Thyroid gland (tissue), 4 donors: ENCODE results near the gene CRISPLD2. TPM values are rescaled to one million over a fixed set of nuclear protein-coding genes. Genes with fewer than 3 reads are reported as not detected.

Source experiments
- DNase-seq, 2 donors: peaks; one replicate each; pipeline ENCODE4 v3.0.0-alpha.2; 2019
- H3K27ac ChIP-seq, 3 donors: fragments of 200-600 bp; sonication (generic); 1 replicate in 2 of 3; 2 replicates in 1 of 3; pipeline ENCODE4 v1.5.1; 2016 to 2019; ENCODE audit warnings: mild to moderate bottlenecking in 1 of 3, moderate library complexity in 1 of 3
- H3K27me3 ChIP-seq: fragments of 200-600 bp; sonication (generic); one replicate; pipeline ENCODE4 v1.5.1; 2019
- H3K36me3 ChIP-seq, 2 donors: fragments of 200-600 bp; sonication (generic); one replicate each; pipeline ENCODE4 v1.5.1; 2016 to 2019
- H3K4me1 ChIP-seq, 2 donors: fragments of 200-600 bp; sonication (generic); one replicate each; pipeline ENCODE4 v1.5.1; 2017 to 2019
- H3K4me3 ChIP-seq, 3 donors: fragments of 200-600 bp; sonication (generic); replicated peaks in 1 of 3; 1 replicate in 2 of 3; 2 replicates in 1 of 3; pipeline ENCODE4 v1.5.1; 2016; ENCODE audit warnings: mild to moderate bottlenecking in 1 of 3
- H3K9me3 ChIP-seq: fragments of 200-600 bp; sonication (generic); one replicate; pipeline ENCODE4 v1.5.1; 2017
- POLR2A ChIP-seq, 2 donors: fragments of 450-650 bp; IDR thresholded peaks; one replicate each; pipeline ENCODE4 v1.6.1; 2017; ENCODE audit warnings: antibody characterized with exemption in 2 of 2, mild to moderate bottlenecking in 2 of 2, moderate library complexity in 1 of 2
- WGBS, 2 donors: methylation state at CpG; one replicate each; pipeline ENCODE4 v1.1.5; 2017; 5-methylcytosine and 5-hydroxymethylcytosine counted together
- intact Hi-C: fragments of 100-400 bp; cut with DNase I; formaldehyde crosslinking; loops from one replicate; pipeline ENCODE4 v1.15.1; 2023
- total RNA-seq, 4 donors: library from RNA; depleted of rRNA; stranded (reverse); fragments of >200 nt; gene quantifications; one replicate each; pipeline ENCODE4 v1.2.3, GENCODE V29; 2016
- TF ChIP-seq, protein P1 (sequence below), 6 experiments: fragments of 200-600 bp in 3 of 6; fragments of 450-650 bp in 3 of 6; sonication (generic) in 3 of 6; IDR thresholded peaks; one replicate each; pipeline ENCODE4 v1.5.1; 2016 to 2019; ENCODE audit warnings: antibody characterized with exemption in 6 of 6, mild to moderate bottlenecking in 2 of 6, inconsistent platforms in 1 of 6, moderate library complexity in 1 of 6

Gene CRISPLD2
- total RNA-seq, 4 donors from 2014 or later = 48.0 to 261 (median 108) TPM

DNA sequence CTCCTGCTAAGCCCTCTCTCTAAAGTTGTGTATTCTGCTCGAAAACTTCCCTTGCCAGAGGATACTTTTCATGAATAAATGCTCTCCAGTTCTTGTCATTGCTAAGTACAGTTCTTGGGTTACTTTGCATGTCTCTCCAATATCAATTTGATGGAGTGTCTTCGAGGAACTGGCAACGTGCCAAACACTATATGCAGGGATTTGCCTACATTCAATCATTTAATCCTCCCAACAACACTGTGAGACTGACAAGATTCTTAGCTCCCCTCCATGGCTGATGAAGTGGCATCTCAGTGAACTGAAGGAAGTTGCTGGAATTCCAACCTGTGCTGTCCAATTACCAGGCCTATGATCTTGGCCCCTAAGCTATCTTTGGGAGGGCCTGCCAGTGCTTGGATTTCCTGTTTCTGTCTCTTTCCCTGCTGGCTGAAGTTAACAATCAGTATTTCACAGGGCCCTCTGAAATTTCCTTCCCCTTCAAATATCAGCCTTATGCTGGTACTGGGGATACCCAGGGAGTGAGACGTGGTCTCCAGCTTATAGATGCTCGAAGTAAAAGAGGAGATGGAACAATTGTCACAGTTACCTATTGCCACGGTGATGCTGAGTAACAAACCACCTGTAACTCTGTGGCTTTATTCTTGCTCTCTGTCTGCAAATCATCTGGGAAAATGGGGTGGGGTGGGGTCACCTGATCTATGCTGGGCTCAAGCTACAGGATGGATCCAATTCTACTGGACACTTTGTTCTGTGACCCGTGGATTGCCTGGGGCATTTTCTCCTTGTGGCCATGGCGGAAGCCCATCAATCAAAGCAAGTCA is 19.4 kb upstream of the CRISPLD2 start:
- no peak overlapping the region for H3K4me3 ChIP-seq
- no peaks in the 10 kb centered on the region for H3K4me1 ChIP-seq
- no peak for DNase-seq
- H3K36me3 ChIP-seq = no peaks in the 10 kb centered on the region
- no peaks in the 10 kb centered on the region for H3K27me3 ChIP-seq
- WGBS, 2 donors = 69 to 70% methylated on average over 8 of the region's 8 CpGs
- no peak overlapping the region for H3K27ac ChIP-seq
- TF ChIP-seq POLR2A (IDR thresholded peaks at IDR 0.05) = no peak
- TF ChIP-seq, protein P1, sequence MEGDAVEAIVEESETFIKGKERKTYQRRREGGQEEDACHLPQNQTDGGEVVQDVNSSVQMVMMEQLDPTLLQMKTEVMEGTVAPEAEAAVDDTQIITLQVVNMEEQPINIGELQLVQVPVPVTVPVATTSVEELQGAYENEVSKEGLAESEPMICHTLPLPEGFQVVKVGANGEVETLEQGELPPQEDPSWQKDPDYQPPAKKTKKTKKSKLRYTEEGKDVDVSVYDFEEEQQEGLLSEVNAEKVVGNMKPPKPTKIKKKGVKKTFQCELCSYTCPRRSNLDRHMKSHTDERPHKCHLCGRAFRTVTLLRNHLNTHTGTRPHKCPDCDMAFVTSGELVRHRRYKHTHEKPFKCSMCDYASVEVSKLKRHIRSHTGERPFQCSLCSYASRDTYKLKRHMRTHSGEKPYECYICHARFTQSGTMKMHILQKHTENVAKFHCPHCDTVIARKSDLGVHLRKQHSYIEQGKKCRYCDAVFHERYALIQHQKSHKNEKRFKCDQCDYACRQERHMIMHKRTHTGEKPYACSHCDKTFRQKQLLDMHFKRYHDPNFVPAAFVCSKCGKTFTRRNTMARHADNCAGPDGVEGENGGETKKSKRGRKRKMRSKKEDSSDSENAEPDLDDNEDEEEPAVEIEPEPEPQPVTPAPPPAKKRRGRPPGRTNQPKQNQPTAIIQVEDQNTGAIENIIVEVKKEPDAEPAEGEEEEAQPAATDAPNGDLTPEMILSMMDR (IDR thresholded peaks at IDR 0.05) = no peak
- intact Hi-C loops = no loop called here
- no peaks in the 10 kb centered on the region for H3K9me3 ChIP-seq

DNA sequence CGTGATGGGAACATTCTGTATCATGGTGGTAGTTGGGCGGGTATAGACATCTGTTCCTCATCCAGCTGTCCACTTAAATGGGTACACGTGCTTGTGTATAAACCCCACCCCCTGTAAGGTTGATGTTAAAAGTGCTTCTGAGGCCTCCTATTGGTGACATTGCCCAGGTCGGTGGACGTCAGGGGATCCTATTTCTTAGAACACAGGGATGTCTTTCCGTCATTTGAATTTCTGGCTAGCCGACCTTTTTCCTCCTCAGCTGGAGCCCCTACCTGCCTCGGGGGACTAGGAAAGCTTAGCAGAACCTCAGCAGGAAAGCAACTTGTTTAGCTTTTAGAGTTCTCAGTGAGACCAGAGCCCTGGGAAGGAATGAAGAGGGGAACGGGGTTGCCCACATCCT is 16.6 kb upstream of the CRISPLD2 start:
- no peak overlapping the region for H3K27ac ChIP-seq
- intact Hi-C loops = no loop called here

DNA sequence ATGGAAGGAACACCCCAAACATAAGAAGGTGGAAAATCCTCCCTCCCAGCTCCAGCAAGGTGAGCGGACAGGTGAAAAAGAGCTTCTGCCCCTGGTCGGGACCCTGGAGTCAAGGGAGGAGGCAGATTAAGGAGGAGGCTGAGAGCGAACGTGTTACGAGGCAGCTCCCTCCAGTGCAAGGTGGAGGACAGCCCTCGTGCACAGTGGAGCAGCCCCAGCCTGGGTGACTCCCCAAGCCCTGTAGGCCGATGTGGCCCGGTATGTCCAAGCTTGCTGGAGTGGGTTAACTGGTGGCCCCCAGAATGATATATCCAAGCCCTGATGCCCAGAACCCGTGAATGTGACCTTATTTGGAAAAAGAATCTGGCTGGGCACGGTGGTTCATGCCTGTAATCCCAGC is 15.5 kb upstream of the CRISPLD2 start:
- intact Hi-C loops = no loop called here
- H3K27me3 ChIP-seq = no peaks in the 10 kb centered on the region
- H3K4me3 ChIP-seq = no peak overlapping the region
- no peak overlapping the region for H3K27ac ChIP-seq
- no peaks in the 10 kb centered on the region for H3K4me1 ChIP-seq
- no peaks in the 10 kb centered on the region for H3K9me3 ChIP-seq
- no peaks in the 10 kb centered on the region for H3K36me3 ChIP-seq
- TF ChIP-seq POLR2A (IDR thresholded peaks at IDR 0.05) = no peak
- TF ChIP-seq, protein P1 (IDR thresholded peaks at IDR 0.05) = no peak
- 92 to 95% methylated on average over 10 of the region's 10 CpGs for WGBS, 2 donors
- no peak for DNase-seq

More for the DNA sequence above, 16.6 kb upstream of the CRISPLD2 start:
- no peaks in the 10 kb centered on the region for H3K36me3 ChIP-seq
- no peak for DNase-seq
- no peaks in the 10 kb centered on the region for H3K4me1 ChIP-seq
- H3K4me3 ChIP-seq = no peak overlapping the region
- WGBS, 2 donors = 73 to 83% methylated on average over 9 of the region's 9 CpGs
- no peaks in the 10 kb centered on the region for H3K27me3 ChIP-seq
- H3K9me3 ChIP-seq = no peaks in the 10 kb centered on the region
- no peak for TF ChIP-seq POLR2A (IDR thresholded peaks at IDR 0.05)
- TF ChIP-seq, protein P1 (IDR thresholded peaks at IDR 0.05) = no peak

DNA sequence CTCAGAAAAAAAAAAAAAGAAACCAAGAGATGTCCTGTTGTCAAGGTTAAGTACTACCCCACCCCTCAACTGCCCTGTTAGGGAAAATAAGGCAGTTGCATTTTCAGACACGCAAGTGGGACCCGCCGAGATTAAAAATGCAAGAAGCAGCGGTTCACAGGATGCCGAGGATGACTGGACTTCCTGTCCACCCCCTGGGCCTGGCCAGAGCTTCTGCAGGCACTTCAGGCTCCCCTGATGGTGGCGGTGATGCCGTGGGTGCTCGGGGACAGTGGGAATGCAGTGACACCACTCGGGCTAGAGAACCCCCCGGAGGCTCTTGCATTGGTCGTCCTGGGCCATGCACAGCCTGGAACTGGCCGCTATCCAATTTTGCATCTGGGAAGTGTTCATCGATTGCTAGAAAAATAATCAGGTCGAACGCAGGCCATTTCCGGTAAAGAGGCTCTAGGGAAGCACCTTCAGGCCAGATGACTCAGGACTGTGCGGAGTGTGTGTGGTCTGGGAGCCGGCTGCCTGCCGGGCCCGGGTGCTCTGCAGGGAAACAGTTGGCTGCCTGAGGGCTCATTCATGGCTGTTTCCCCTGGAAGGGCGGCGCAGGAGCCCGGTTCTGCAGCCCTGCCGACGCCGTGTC is 13.4 kb upstream of the CRISPLD2 start:
- H3K4me3 ChIP-seq = no peak overlapping the region
- no peaks in the 10 kb centered on the region for H3K36me3 ChIP-seq
- TF ChIP-seq, protein P1 (IDR thresholded peaks at IDR 0.05) = no peak
- TF ChIP-seq POLR2A (IDR thresholded peaks at IDR 0.05) = no peak
- no peak overlapping the region for H3K27ac ChIP-seq
- no peaks in the 10 kb centered on the region for H3K9me3 ChIP-seq
- H3K27me3 ChIP-seq = no peaks in the 10 kb centered on the region
- H3K4me1 ChIP-seq = peaks cover 0 to 5% of the 10 kb centered on the region in 2 donors
- 43 to 50% methylated on average over 11 to 18 of the region's 26 CpGs for WGBS, 2 donors
- intact Hi-C loops = no loop called here
- no peak for DNase-seq

DNA sequence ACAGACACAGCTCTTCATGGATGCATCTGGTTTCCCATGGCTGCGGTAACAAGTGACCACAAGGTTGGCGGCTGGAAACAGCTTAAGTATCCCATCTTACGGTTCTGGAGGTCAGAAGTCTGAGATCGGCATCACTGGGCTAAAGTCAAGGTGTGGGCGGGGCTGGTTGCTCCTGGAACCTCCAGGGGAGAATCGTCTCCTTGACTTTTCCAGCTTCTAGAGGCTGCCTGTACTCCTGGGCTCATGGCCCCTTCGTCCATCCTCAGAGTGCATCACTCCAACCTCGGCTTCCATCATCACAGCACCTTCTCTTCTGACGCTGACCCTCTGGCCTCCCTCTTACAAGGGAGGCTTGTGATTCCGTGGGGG is 12.9 kb upstream of the CRISPLD2 start:
- H3K27ac ChIP-seq = no peak overlapping the region
- intact Hi-C loops = no loop called here

More for the DNA sequence above, 12.9 kb upstream of the CRISPLD2 start:
- TF ChIP-seq, protein P1 (IDR thresholded peaks at IDR 0.05) = no peak
- no peak for TF ChIP-seq POLR2A (IDR thresholded peaks at IDR 0.05)
- no peak for DNase-seq
- Histone ChIP-seq H3K9me3 (no peaks in the 10 kb centered on the region), H3K36me3 (no peaks in the 10 kb centered on the region), H3K4me3 (no peak overlapping the region), H3K4me1 (peaks cover 0 to 5% of the 10 kb centered on the region in 2 donors), H3K27me3 (no peaks in the 10 kb centered on the region)
- 78 to 91% methylated on average over 8 to 10 of the region's 10 CpGs for WGBS, 2 donors
